BLaER1 treated with 17β-estradiol and CSF1 and Interleukin-3, amounts not matched to agents 10 nM and 100 nM (cell line): ENCODE data around the gene LAMB4.

ENCODE experiments used
- H3K27ac ChIP-seq, 11 experiments: shearing (Covaris generic); formaldehyde crosslinking; 2 replicates each; pipeline ENCODE4 v1.8.1; 2022
- H3K27me3 ChIP-seq, 11 experiments: shearing (Covaris generic); formaldehyde crosslinking; 2 replicates each; pipeline ENCODE4 v1.8.1; 2022
- H3K36me3 ChIP-seq, 11 experiments: shearing (Covaris generic); formaldehyde crosslinking; 2 replicates each; pipeline ENCODE4 v1.8.1; 2022
- H3K4me1 ChIP-seq, 10 experiments: shearing (Covaris generic); formaldehyde crosslinking; 2 replicates each; pipeline ENCODE4 v1.8.1; 2022
- H3K4me2 ChIP-seq, 11 experiments: shearing (Covaris generic); formaldehyde crosslinking; 2 replicates each; pipeline ENCODE4 v1.8.1; 2022
- H3K4me3 ChIP-seq, 10 experiments: shearing (Covaris generic); formaldehyde crosslinking; 2 replicates each; pipeline ENCODE4 v1.8.1; 2022
- H3K9ac ChIP-seq, 11 experiments: shearing (Covaris generic); formaldehyde crosslinking; 2 replicates each; pipeline ENCODE4 v1.8.1; 2022
- H3K9me3 ChIP-seq, 11 experiments: shearing (Covaris generic); formaldehyde crosslinking; replicated peaks in 1 of 11; 2 replicates each; pipeline ENCODE4 v1.8.1; 2022
- H4K20me1 ChIP-seq, 11 experiments: shearing (Covaris generic); formaldehyde crosslinking; 2 replicates each; pipeline ENCODE4 v1.8.1; 2022
- Cebpa-rat ChIP-seq, 11 experiments: shearing (Covaris generic); IDR thresholded peaks; 2 replicates each; pipeline ENCODE4 v1.8.1; 2022

LAMB4 gene

DNA sequence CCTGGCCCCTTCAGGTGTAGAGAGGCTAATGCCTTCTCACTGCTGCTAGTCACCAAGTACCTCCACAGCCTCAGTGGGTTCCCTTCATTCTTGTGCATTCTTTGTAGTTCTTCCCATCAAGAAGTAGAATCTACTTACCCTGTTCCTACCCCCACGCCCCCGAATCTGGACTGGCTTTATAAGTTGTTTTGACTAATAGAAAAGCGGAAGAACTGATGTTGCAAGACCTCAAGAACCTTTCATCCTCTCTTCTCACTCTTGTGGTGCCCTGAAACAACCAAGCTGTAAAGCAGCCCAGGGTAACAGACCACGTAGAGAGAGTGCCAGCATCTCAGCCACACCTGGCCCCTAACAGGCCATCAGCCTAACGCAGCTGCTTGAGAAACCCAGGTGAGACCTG is 104.0 kb downstream of the LAMB4 start:
- Histone ChIP-seq H3K27ac (no peak overlapping the region), H3K4me1 (no peaks in the 10 kb centered on the region), H3K36me3 (no peaks in the 10 kb centered on the region), H3K4me3 (no peak overlapping the region), H4K20me1 (no peaks in the 10 kb centered on the region), H3K9me3 (no peaks in the 10 kb centered on the region), H3K9ac (no peak overlapping the region), H3K4me2 (no peak overlapping the region), H3K27me3 (no peaks in the 10 kb centered on the region)
- TF ChIP-seq Cebpa-rat (IDR thresholded peaks at IDR 0.05) = no peak

DNA sequence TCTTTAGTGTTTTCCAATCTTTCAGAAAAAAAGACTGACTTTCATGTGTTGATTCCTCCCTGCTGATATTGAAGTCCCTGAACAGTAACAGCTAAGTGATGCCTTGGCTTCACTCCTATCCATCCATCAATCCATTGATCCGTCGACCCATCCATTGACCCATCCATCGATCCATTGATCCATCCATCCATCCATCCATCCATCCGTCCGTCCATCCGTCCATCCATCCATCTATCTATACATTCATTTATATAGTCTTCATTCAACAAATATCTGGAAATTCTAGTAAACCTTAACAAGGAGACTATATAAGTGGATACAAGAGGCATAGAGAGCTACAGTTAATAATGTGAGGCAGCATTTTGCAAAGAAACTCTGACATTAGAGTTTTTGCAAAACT is 105.6 kb downstream of the LAMB4 start:
- Histone ChIP-seq H3K27ac (no peak overlapping the region), H3K27me3 (no peaks in the 10 kb centered on the region), H3K9ac (no peak overlapping the region), H3K9me3 (no peaks in the 10 kb centered on the region), H3K36me3 (no peaks in the 10 kb centered on the region), H3K4me2 (no peak overlapping the region), H3K4me3 (no peak overlapping the region), H3K4me1 (no peaks in the 10 kb centered on the region), H4K20me1 (no peaks in the 10 kb centered on the region)
- TF ChIP-seq Cebpa-rat (IDR thresholded peaks at IDR 0.05) = no peak

DNA sequence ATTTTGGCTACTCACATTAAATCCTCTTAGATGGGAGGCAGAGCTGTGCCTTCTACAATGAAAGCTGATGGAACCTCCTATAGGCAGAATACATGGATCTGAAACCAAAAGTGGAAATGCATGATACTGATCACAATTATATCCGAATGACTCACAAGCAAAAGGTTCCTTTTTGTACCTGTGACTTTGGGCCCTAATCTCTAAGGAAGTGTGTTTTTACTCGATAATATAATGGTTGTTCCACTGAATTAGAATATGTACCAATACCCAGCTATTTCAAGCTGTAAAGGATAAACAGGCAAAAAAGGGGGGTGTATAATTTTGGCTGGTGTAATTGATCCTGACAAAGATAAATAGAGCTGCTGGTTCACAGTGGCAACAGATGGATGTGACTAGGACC is 109.6 kb downstream of the LAMB4 start:
- Histone ChIP-seq H3K9me3 (no peaks in the 10 kb centered on the region), H3K4me3 (no peak overlapping the region), H3K36me3 (no peaks in the 10 kb centered on the region), H3K9ac (no peak overlapping the region), H3K27ac (no peak overlapping the region), H4K20me1 (no peaks in the 10 kb centered on the region), H3K4me1 (no peaks in the 10 kb centered on the region), H3K27me3 (no peaks in the 10 kb centered on the region), H3K4me2 (no peak overlapping the region)
- TF ChIP-seq Cebpa-rat (IDR thresholded peaks at IDR 0.05) = no peak

DNA sequence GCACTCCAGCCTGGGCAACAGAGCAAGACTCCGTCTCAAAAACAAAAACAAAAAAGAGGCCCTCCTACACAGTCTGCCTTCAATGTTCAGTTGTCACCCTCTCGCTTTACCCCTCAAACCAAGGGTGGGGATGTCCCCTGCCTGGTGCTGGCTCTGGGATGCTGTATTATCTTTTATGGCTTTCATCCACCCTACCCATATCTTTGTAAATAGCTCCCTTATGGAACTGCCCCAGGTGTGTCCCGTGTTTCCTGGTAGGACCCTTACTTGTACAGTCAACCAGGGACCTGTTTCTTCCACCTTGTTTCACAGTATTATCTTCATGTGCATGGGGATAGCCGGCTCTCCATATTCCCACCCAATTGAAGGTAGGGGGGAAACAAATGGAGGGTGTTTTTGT is 111.5 kb downstream of the LAMB4 start:
- no peak for TF ChIP-seq Cebpa-rat (IDR thresholded peaks at IDR 0.05)
- Histone ChIP-seq H3K36me3 (no peaks in the 10 kb centered on the region), H4K20me1 (no peaks in the 10 kb centered on the region), H3K9me3 (no peaks in the 10 kb centered on the region), H3K27ac (no peak overlapping the region), H3K27me3 (no peaks in the 10 kb centered on the region), H3K4me3 (no peak overlapping the region), H3K4me2 (no peak overlapping the region), H3K9ac (no peak overlapping the region), H3K4me1 (peaks cover 0 to 5% (median 0%) of the 10 kb centered on the region in 10 experiments; a peak in 1 of 20 replicates)

DNA sequence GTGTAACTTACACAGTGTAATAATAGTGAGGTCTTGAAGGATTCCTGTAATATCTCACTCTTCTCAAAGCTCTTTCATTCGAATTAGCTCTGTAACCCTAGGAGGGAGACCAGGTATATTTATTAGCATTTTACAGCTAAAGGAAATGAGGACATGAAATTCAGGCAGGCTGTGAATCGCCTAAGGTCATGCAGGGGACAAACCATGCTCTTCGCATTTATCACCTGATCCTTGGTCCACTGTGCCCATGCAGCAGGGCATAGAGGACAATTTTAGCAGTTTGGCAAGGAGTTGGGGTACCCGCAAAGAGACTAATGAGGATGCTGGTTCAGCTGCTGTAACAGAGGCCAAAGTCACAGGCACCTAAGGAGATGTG is 112.4 kb downstream of the LAMB4 start:
- H3K4me3 ChIP-seq = no peak overlapping the region
- no peaks in the 10 kb centered on the region for H3K36me3 ChIP-seq
- H3K27ac ChIP-seq = no peak overlapping the region
- TF ChIP-seq Cebpa-rat (IDR thresholded peaks at IDR 0.05) = no peak
- no peak overlapping the region for H3K4me2 ChIP-seq
- H4K20me1 ChIP-seq = no peaks in the 10 kb centered on the region
- peaks cover 0 to 5% (median 0%) of the 10 kb centered on the region in 10 experiments; a peak in 1 of 20 replicates for H3K4me1 ChIP-seq
- H3K27me3 ChIP-seq = no peaks in the 10 kb centered on the region
- no peak overlapping the region for H3K9ac ChIP-seq
- no peaks in the 10 kb centered on the region for H3K9me3 ChIP-seq

DNA sequence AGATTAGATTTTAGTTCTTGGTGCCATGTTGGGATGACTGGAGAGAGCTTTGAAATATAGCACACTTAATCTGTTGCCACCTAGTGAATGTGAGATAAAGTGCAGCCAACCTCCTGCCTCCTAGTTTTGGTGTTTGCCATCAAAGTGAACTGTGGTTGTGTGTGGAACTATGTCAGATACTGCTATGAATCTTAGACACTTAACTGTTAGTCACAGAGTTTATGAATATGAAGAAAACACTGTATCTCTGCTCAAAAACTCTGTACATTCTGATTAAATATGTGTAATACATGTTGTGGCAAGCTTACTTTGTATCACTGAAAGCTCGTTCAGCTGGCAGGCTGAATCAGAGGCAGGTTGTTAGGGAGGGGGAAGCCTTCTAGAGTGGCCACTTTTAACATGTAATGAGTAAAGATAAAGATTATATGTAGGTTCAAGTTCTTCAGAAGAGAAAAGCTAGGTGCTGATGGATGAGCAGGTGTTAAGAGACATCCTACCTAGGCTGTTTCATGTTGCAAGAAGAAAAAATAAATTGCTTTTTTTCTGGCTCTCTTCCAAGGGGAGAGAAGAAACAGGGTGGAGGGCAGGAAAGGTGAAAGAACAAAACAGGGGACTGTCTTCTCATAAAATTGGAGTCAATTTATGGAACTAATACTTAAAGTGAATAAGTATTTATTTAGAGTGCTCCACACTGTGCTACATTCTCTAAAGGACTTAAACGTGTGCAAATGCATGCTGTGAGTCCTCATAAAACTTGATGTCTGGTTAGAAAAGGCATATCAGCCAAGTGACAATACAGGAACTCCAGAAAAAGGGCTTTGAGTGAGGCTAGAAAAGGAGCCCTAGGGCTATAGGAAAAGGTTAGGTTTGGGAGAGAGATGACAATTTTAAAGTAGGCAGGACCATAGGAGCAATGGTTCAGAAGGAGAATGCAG is 113.1 kb downstream of the LAMB4 start:
- Histone ChIP-seq H3K36me3 (no peaks in the 10 kb centered on the region), H3K9ac (no peak overlapping the region), H3K4me2 (no peak overlapping the region), H3K4me3 (no peak overlapping the region), H3K27ac (no peak overlapping the region), H3K27me3 (no peaks in the 10 kb centered on the region), H3K9me3 (no peaks in the 10 kb centered on the region), H4K20me1 (no peaks in the 10 kb centered on the region), H3K4me1 (peaks cover 0 to 5% (median 0%) of the 10 kb centered on the region in 10 experiments; a peak in 1 of 20 replicates)
- TF ChIP-seq Cebpa-rat (IDR thresholded peaks at IDR 0.05) = no peak

DNA sequence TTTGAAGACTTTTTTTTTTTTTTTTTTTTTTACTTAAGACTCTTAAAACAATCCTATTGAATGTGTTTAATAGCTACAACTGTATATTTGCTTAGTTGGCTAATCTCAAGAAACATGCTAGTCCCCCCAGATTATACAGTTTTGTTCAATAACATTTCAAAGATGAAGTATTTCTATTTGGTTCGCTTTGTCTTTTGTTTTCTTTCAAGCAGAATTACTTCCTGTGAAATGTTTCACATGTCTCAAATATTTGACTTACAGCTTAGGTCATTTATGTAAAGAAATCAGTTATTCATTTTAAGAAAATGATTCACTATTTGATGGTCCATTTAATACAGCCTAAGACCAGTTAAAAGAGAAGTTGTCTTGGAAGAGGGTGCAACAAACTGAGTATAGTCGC is 114.4 kb downstream of the LAMB4 start:
- no peak for TF ChIP-seq Cebpa-rat (IDR thresholded peaks at IDR 0.05)
- H4K20me1 ChIP-seq = no peaks in the 10 kb centered on the region
- H3K27ac ChIP-seq = no peak overlapping the region
- no peaks in the 10 kb centered on the region for H3K9me3 ChIP-seq
- H3K9ac ChIP-seq = no peak overlapping the region
- H3K4me1 ChIP-seq = peaks cover 0 to 5% (median 0%) of the 10 kb centered on the region in 10 experiments; a peak in 1 of 20 replicates
- no peaks in the 10 kb centered on the region for H3K27me3 ChIP-seq
- no peak overlapping the region for H3K4me2 ChIP-seq
- no peak overlapping the region for H3K4me3 ChIP-seq
- H3K36me3 ChIP-seq = no peaks in the 10 kb centered on the region

DNA sequence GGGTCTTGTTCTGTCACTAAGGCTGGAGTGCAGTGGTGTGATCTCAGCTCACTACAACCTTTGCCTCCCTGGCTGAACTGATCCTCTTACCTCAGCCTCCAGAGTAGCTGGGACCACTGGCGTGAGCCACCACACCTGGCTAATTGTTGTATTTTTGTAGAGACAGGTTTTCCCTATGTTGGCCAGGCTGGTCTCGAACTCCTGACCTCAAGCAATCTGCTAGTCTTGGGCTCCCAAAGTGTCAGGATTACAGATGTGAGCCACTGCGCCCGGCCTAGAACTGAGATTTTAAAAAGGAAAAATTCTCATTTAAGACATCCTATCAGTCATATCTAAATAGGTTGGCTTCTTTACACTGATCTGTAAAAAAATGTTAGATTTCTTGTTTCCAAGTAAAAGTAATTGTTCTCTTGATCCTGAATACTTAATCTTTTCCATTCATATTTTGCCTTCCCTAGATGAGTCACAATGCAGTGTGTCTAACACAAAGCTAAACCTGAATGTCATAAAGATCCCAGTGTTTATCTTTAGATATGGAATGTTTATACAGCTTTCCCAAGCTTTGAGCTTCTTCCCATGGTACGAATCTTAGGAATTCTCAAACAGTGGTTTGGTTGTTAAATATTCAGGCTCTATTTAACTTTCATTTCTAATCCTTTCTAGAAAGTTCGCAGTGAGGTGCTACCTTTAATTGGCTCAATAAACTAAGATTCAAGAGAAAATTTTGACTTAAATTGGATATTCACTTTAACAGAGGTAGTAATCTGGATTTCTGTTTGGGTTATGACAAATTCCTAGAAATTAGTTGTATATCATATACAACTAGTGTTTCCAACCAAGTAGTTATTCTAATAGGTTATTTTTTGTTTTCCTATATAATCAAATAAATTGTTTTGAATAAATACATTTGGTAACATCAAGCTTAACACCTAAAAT is 115.1 kb downstream of the LAMB4 start:
- H3K4me2 ChIP-seq = no peak overlapping the region
- H4K20me1 ChIP-seq = no peaks in the 10 kb centered on the region
- H3K4me1 ChIP-seq = peaks cover 0 to 5% (median 0%) of the 10 kb centered on the region in 10 experiments; a peak in 1 of 20 replicates
- no peaks in the 10 kb centered on the region for H3K27me3 ChIP-seq
- no peak overlapping the region for H3K27ac ChIP-seq
- H3K4me3 ChIP-seq = no peak overlapping the region
- TF ChIP-seq Cebpa-rat (IDR thresholded peaks at IDR 0.05) = no peak
- no peaks in the 10 kb centered on the region for H3K36me3 ChIP-seq
- H3K9me3 ChIP-seq = no peaks in the 10 kb centered on the region
- no peak overlapping the region for H3K9ac ChIP-seq

DNA sequence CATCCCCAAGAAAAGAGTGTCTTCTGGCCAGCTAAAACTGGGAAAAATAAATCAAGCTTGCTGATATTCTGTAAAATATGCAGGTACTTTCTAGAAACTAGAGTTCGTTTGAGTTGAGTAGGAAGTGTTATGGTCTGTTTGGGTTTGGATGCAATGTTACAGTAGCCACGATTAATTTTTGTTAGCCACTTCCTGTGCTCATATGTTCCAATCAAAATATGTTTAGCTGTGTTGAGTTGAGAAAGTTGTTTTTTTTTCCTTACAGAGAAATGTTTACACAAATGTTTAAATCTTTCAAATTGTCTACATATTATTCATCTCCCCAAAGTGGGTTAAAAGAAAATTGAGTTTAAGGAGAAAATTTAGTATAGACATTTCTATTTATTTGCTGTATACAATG is 115.9 kb downstream of the LAMB4 start:
- Histone ChIP-seq H3K4me2 (peak overlapping the region in 1 of 11 experiments; percentile 29; a peak in 1 of 22 replicates), H3K4me3 (no peak overlapping the region), H3K9me3 (no peaks in the 10 kb centered on the region), H3K9ac (no peak overlapping the region), H3K4me1 (peaks cover 0 to 5% (median 0%) of the 10 kb centered on the region in 10 experiments; a peak in 1 of 20 replicates), H3K36me3 (no peaks in the 10 kb centered on the region), H3K27me3 (no peaks in the 10 kb centered on the region), H3K27ac (no peak overlapping the region), H4K20me1 (no peaks in the 10 kb centered on the region)
- TF ChIP-seq Cebpa-rat (IDR thresholded peaks at IDR 0.05) = no peak
